HepG2 (cell line): Measurements from ENCODE around the gene SLCO2B1. TPM values are rescaled to one million over a fixed set of nuclear protein-coding genes. Genes with fewer than 3 reads are reported as not detected.

Source experiments
- ARHGAP35 ChIP-seq: sonication (generic); formaldehyde crosslinking; IDR thresholded peaks from 2 replicates; pipeline ENCODE4 v1.9.0; 2022; ENCODE audit warnings: mild to moderate bottlenecking, inconsistent platforms, moderate library complexity, missing genetic modification reagents, borderline replicate concordance
- ASH2L ChIP-seq: fragments of 300-600, 200-600 bp; sonication (generic); IDR thresholded peaks from 2 replicates; pipeline ENCODE4 v1.7.0; 2017; ENCODE audit warnings: low read depth, mild to moderate bottlenecking, moderate library complexity, mixed read lengths, low read length; ENCODE audit not compliant: insufficient read length
- BORCS8-MEF2B ChIP-seq: sonication (generic); formaldehyde crosslinking; IDR thresholded peaks from 2 replicates; pipeline ENCODE4 v1.8.0; 2022; ENCODE audit warnings: mild to moderate bottlenecking, missing genetic modification reagents
- HIVEP1 ChIP-seq: sonication (generic); formaldehyde crosslinking; IDR thresholded peaks from 2 replicates; pipeline ENCODE4 v1.4.0; 2020; ENCODE audit warnings: mild to moderate bottlenecking, missing genetic modification reagents
- MAZ ChIP-seq, 2 experiments: sonication (generic) in 1 of 2; formaldehyde crosslinking in 1 of 2; IDR thresholded peaks; 2 replicates each; pipeline versions ENCODE4 v1.5.0 to v1.6.1; 2012 to 2020; ENCODE audit warnings: low read depth in 2 of 2, mild to moderate bottlenecking in 2 of 2, borderline replicate concordance in 1 of 2, improper control_type of control experiment in 1 of 2, low read length in 1 of 2, missing genetic modification reagents in 1 of 2, moderate library complexity in 1 of 2
- MIER2 ChIP-seq: IDR thresholded peaks from 2 replicates; pipeline ENCODE4 v1.6.1; 2016; ENCODE audit warnings: missing biosample characterization, missing genetic modification reagents
- MTA1 ChIP-seq: sonication (generic); formaldehyde crosslinking; IDR thresholded peaks from 2 replicates; pipeline ENCODE4 v1.4.0; 2020; ENCODE audit warnings: missing genetic modification reagents, mild to moderate bottlenecking, borderline replicate concordance
- NCOA5 ChIP-seq: sonication (generic); formaldehyde crosslinking; IDR thresholded peaks from 2 replicates; pipeline ENCODE4 v1.4.0; 2020; ENCODE audit warnings: missing genetic modification reagents
- NFATC3 ChIP-seq: sonication (generic); formaldehyde crosslinking; IDR thresholded peaks from 2 replicates; pipeline ENCODE4 v1.5.1; 2020; ENCODE audit warnings: mild to moderate bottlenecking, missing genetic modification reagents
- RBAK ChIP-seq: sonication (generic); formaldehyde crosslinking; IDR thresholded peaks from 2 replicates; pipeline ENCODE4 v1.5.1; 2020; ENCODE audit warnings: mild to moderate bottlenecking, missing genetic modification reagents
- SSRP1 ChIP-seq: IDR thresholded peaks from 2 replicates; pipeline ENCODE4 v1.6.1; 2016; ENCODE audit warnings: control low read depth
- ZFY ChIP-seq: sonication (generic); formaldehyde crosslinking; IDR thresholded peaks from 2 replicates; pipeline ENCODE4 v1.4.0; 2020; ENCODE audit warnings: missing genetic modification reagents
- ZKSCAN1 ChIP-seq: fragments of 150-350 bp; IDR thresholded peaks from 2 replicates; pipeline ENCODE4 v1.6.1; 2014; ENCODE audit warnings: low read length
- ZMYM3 ChIP-seq: sonication (generic); formaldehyde crosslinking; IDR thresholded peaks from 2 replicates; pipeline ENCODE4 v1.5.1; 2020; ENCODE audit warnings: mild to moderate bottlenecking, missing genetic modification reagents
- ZNF180 ChIP-seq: sonication (generic); formaldehyde crosslinking; IDR thresholded peaks from 2 replicates; pipeline ENCODE4 v1.4.0; 2020; ENCODE audit warnings: low read depth, missing genetic modification reagents, borderline replicate concordance
- ZNF230 ChIP-seq: sonication (generic); formaldehyde crosslinking; IDR thresholded peaks from 2 replicates; pipeline ENCODE4 v1.4.0; 2020; ENCODE audit warnings: mild to moderate bottlenecking, missing genetic modification reagents
- ZNF292 ChIP-seq: sonication (generic); formaldehyde crosslinking; IDR thresholded peaks from 2 replicates; pipeline ENCODE4 v1.8.1; 2022; ENCODE audit warnings: mild to moderate bottlenecking, low read depth, missing genetic modification reagents, borderline replicate concordance
- ZNF333 ChIP-seq: sonication (generic); formaldehyde crosslinking; IDR thresholded peaks from 2 replicates; pipeline ENCODE4 v1.4.0; 2020; ENCODE audit warnings: mild to moderate bottlenecking, missing genetic modification reagents, borderline replicate concordance
- ZNF430 ChIP-seq: sonication (generic); formaldehyde crosslinking; IDR thresholded peaks from 2 replicates; pipeline ENCODE4 v1.9.0; 2021; ENCODE audit warnings: mild to moderate bottlenecking, missing genetic modification reagents
- ZNF556 ChIP-seq: sonication (generic); formaldehyde crosslinking; IDR thresholded peaks from 2 replicates; pipeline ENCODE4 v1.4.0; 2020; ENCODE audit warnings: mild to moderate bottlenecking, missing genetic modification reagents, borderline replicate concordance
- ZNF562 ChIP-seq: sonication (generic); formaldehyde crosslinking; IDR thresholded peaks from 2 replicates; pipeline ENCODE4 v1.8.0; 2022; ENCODE audit warnings: missing genetic modification reagents, borderline replicate concordance
- ZNF598 ChIP-seq: sonication (generic); formaldehyde crosslinking; IDR thresholded peaks from 2 replicates; pipeline ENCODE4 v1.5.1; 2020; ENCODE audit warnings: mild to moderate bottlenecking, missing genetic modification reagents, borderline replicate concordance
- ZNF678 ChIP-seq: sonication (generic); formaldehyde crosslinking; IDR thresholded peaks from 2 replicates; pipeline ENCODE4 v1.4.0; 2020; ENCODE audit warnings: mild to moderate bottlenecking, missing genetic modification reagents
- ZNF713 ChIP-seq: sonication (generic); formaldehyde crosslinking; IDR thresholded peaks from 2 replicates; pipeline ENCODE4 v1.4.0; 2020; ENCODE audit warnings: mild to moderate bottlenecking, missing genetic modification reagents
- ZNF724P ChIP-seq: sonication (generic); formaldehyde crosslinking; IDR thresholded peaks from 2 replicates; pipeline ENCODE4 v1.8.0; 2022; ENCODE audit warnings: missing genetic modification reagents, borderline replicate concordance
- ZNF761 ChIP-seq: sonication (generic); formaldehyde crosslinking; conservative IDR thresholded peaks from 2 replicates; pipeline ENCODE4 v1.4.0; 2020; ENCODE audit warnings: mild to moderate bottlenecking, missing genetic modification reagents
- polyA plus RNA-seq, 8 experiments: library from polyadenylated mRNA; depleted of rRNA in 3 of 8; stranded (reverse) in 7 of 8; unstranded in 1 of 8; fragments of >200 nt; fragmentation: Illumina TruSeq in 4 of 8; extraction: Trizol in 4 of 8; gene quantifications; 2 replicates each; pipeline versions ENCODE4 v1.2.1 to v1.2.3, GENCODE V29; 2011 to 2016; ENCODE audit warnings: low read depth in 4 of 8, missing spikeins in 1 of 8, mixed read lengths in 1 of 8; ENCODE audit not compliant: insufficient read depth in 1 of 8
- total RNA-seq, 5 experiments: library from RNA; depleted of rRNA; stranded (reverse); fragments of >200 nt; fragmentation: Illumina TruSeq; extraction: Trizol; gene quantifications; 2 replicates each; pipeline ENCODE4 v1.2.3, GENCODE V29; 2016; ENCODE audit warnings: low read depth in 1 of 5
- TF ChIP-seq, protein P1 (sequence below): sonication (generic); formaldehyde crosslinking; IDR thresholded peaks from 2 replicates; pipeline ENCODE4 v1.5.0; 2020; ENCODE audit warnings: missing genetic modification reagents
- TF ChIP-seq, protein P2 (sequence below): IDR thresholded peaks from 2 replicates; pipeline ENCODE4 v1.6.1; 2016; ENCODE audit warnings: mild to moderate bottlenecking
- TF ChIP-seq, protein P3 (sequence below): IDR thresholded peaks from 2 replicates; pipeline ENCODE4 v1.6.1; 2012; ENCODE audit warnings: inconsistent platforms

SLCO2B1 gene
- total and polyA plus RNA-seq, 2 of the 13 experiments (the other 11 are each of a cell fraction or from before 2014, with no cell fraction given): 15.3 to 19.8 TPM

DNA sequence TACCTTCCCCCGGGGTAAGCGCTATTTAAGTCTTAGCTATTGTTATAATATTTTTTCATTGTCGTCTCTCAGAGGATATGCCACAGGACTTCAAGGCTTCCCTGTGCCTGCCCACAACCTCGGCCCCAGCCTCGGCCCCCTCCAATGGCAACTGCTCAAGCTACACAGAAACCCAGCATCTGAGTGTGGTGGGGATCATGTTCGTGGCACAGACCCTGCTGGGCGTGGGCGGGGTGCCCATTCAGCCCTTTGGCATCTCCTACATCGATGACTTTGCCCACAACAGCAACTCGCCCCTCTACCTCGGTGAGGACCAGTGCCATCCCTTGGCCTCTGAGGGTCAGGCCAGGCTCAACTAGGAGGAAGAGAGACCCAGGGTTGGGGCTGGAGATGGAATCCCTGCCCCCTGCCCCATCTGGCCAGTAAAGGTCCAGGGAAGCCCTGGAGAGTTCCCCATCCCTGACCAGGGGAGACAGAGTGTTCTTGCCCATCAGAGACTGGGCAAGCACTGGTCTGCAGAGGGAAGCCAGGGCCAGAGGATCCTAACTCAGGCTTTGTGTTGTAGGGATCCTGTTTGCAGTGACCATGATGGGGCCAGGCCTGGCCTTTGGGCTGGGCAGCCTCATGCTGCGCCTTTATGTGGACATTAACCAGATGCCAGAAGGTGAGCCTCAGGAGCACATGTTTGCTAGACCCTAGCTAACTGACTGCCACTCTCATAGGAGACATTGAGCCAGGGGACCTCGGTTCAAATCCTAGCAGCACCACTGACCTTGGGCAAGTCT, 18.4 kb downstream of the SLCO2B1 start (continued):
- TF ChIP-seq ZNF180 (CRISPR knock-in tag) (no peak), ZNF333 (CRISPR knock-in tag) (no peak), ZNF724P (CRISPR knock-in tag) (no peak), ZNF562 (no peak), ZNF678 (CRISPR knock-in tag) (no peak), BORCS8-MEF2B (CRISPR knock-in tag) (peak; percentile 33; the same call in 1 of the 2 replicates), MAZ (IDR thresholded peaks at IDR 0.05; ENCODE audit: borderline replicate concordance, low read depth, low read length) (no peak), MAZ (CRISPR knock-in tag; IDR thresholded peaks at IDR 0.05; ENCODE audit: low read depth) (peak; percentile 9; the same call in 1 of the 2 replicates), ZNF292 (no peak), ZNF430 (no peak; the same call in 1 of the 2 replicates), NCOA5 (CRISPR knock-in tag) (no peak), HIVEP1 (no peak), NFATC3 (CRISPR knock-in tag) (no peak), ASH2L (no peak), ZKSCAN1 (no peak), MIER2 (CRISPR knock-in tag) (no peak), ZNF713 (CRISPR knock-in tag) (no peak), ZNF556 (CRISPR knock-in tag) (0 out of 2 replicates have a peak, but pooled peaks have one; percentile 25), SSRP1 (0 out of 2 replicates have a peak, but pooled peaks have one; percentile 4), ZNF761 (CRISPR knock-in tag) (no peak), ZMYM3 (CRISPR knock-in tag) (no peak), ARHGAP35 (no peak), ZFY (CRISPR knock-in tag) (no peak), ZNF598 (CRISPR knock-in tag) (no peak), ZNF230 (CRISPR knock-in tag) (peak; percentile 64; the same call in 1 of the 2 replicates), MTA1 (CRISPR knock-in tag) (peak; percentile 53; the same call in 1 of the 2 replicates), RBAK (CRISPR knock-in tag) (no peak)
- TF ChIP-seq, protein P1, sequence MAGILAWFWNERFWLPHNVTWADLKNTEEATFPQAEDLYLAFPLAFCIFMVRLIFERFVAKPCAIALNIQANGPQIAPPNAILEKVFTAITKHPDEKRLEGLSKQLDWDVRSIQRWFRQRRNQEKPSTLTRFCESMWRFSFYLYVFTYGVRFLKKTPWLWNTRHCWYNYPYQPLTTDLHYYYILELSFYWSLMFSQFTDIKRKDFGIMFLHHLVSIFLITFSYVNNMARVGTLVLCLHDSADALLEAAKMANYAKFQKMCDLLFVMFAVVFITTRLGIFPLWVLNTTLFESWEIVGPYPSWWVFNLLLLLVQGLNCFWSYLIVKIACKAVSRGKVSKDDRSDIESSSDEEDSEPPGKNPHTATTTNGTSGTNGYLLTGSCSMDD: no peak
- TF ChIP-seq, protein P2, sequence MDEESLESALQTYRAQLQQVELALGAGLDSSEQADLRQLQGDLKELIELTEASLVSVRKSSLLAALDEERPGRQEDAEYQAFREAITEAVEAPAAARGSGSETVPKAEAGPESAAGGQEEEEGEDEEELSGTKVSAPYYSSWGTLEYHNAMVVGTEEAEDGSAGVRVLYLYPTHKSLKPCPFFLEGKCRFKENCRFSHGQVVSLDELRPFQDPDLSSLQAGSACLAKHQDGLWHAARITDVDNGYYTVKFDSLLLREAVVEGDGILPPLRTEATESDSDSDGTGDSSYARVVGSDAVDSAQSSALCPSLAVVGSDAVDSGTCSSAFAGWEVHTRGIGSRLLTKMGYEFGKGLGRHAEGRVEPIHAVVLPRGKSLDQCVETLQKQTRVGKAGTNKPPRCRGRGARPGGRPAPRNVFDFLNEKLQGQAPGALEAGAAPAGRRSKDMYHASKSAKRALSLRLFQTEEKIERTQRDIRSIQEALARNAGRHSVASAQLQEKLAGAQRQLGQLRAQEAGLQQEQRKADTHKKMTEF: no peak
- TF ChIP-seq, protein P3, sequence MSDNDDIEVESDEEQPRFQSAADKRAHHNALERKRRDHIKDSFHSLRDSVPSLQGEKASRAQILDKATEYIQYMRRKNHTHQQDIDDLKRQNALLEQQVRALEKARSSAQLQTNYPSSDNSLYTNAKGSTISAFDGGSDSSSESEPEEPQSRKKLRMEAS: 0 out of 2 replicates have a peak, but pooled peaks have one; percentile 30
